NT2/D1 (cell line): ENCODE results near the gene HIGD2A.

Experiments
- SUZ12 ChIP-seq: IDR thresholded peaks from 2 replicates; pipeline ENCODE4 v1.6.1; 2011; ENCODE audit not compliant: insufficient read length, insufficient read depth; ENCODE audit errors: extremely low read depth
- ZNF274 ChIP-seq: IDR thresholded peaks from 2 replicates; pipeline ENCODE4 v1.6.1; 2011; ENCODE audit warnings: mild to moderate bottlenecking, low read depth, low read length

DNA sequence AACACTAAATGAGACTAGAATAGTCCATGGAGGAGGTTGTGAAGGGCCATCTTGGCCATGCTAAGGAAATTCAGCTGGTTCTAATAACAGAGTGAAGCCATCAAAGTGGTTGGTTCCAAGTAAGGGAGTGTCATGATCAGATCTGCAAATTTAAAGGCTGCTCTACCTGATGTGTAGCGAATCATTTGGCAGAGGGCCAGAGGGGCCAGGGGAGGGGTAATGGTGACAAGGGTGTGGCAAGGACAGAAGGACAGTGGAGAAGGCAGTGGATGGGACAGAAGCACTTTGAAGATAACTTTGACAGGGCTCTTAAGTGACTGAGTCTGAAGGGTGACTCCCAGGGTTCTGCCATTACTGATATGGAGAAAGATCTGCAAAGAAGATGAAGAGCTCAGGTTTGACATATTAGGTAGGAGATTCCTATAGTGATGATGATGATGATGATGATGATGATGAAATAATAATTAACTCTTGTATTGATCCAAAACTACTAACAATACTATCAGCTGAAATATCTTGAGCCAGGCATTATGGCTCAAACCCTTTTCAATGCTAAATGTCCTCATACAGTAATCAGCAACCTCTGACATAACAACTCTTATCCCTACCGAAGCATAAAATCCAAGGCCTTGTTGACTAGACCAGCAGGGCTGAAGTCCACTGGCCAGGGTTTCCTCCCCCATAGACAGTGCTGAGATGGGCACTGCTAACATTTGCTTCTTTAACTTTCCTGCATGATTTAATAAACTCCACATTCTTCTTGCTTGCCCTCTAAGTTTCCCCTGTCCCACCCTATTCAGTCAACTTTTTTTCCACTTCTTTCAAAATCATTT, 47.0 kb upstream of the HIGD2A start:
- no peak for TF ChIP-seq ZNF274
- no peak for TF ChIP-seq SUZ12
